ENCODE measurements around the gene RASA2. TPM values are rescaled to one million over a fixed set of nuclear protein-coding genes. Genes with fewer than 3 reads are reported as not detected.

Gene RASA2
- total RNA-seq, 1 donor from 2014 or later: 15.1 TPM

DNA sequence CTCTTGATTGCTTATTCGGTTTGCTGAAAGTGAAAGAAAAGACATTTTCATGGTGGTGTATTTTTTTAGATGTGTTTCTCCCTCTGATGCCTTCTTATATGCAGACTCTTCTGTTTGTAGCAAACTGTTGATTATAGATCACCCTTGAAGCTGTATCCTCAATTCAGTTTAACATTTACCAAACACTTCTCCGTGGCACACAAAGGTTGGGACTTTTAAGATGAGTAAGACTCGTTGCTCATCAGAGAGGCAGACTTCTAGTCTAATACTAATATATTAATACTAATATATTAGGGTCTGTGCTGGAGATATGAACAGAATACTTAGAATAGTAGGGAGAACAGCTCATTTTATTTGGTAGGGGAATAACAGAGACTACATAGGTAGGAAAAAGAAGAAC lies 32.8 kb downstream of the RASA2 start:
- no peak overlapping the region for H3K4me3 ChIP-seq (ENCODE audit: low read depth, low read length)
- TF ChIP-seq CTCF (conservative IDR thresholded peaks at IDR 0.05; ENCODE audit: low read depth, low read length): no peak
- no peak for DNase-seq (ENCODE audit: low read depth)

DNA sequence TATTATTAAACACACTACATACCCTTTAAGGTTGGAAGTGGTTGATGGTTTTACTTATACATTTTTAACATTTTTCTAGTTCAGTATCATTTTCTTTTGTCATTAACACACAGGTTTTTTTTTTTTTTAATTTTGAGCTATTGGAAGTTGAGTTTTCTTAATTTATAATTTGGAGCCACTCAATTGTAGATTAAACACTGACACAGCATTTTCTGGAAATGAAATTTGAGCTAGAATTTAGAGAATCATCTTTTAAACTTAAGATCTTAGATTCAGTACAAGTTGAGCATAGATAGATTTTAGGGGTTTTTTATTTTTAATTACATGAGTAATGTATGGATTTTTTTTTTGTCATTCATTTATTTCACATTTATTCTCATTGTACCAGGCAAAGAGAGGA lies 35.0 kb downstream of the RASA2 start:
- no peak for DNase-seq (ENCODE audit: low read depth)
- TF ChIP-seq CTCF (conservative IDR thresholded peaks at IDR 0.05; ENCODE audit: low read depth, low read length): no peak
- H3K4me3 ChIP-seq (ENCODE audit: low read depth, low read length): no peak overlapping the region

DNA sequence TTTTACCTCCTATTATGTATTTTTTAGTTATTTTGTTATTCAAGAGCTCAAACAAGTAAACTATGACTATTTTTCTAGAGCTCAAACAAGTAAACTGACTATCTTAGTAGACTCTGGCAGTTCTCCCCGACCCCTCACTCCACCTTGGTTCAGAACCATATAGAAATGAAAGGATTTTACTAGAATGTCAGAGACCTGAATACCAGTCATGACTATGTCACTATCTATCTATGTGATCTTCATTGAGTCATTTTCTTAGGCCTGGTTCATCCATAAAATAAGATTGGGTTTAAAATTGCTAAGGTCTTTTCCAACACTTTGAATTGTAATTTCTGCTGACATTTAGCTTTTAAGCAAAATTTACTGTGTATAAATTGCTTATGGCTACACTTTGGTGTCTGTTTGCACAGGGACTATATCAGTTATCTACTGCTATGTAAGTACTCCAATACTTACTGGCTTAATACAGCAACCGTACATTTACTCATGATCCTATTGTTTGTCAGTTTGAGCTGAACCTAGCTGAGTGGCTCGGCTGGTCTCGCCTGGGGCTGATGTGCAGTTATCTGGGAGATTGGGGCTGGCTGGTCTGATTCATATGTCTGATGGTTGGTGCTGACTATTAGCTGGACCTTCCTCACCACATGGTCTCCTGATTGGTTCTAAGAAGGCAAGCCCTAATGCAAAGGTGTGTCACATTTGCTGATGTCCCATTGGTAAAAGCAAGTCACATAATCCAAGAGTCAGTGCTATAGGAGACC lies 37.0 kb downstream of the RASA2 start:
- DNase-seq (ENCODE audit: low read depth): no peak
- no peak overlapping the region for H3K4me3 ChIP-seq (ENCODE audit: low read depth, low read length)
- no peak for TF ChIP-seq CTCF (conservative IDR thresholded peaks at IDR 0.05; ENCODE audit: low read depth, low read length)

- TF ChIP-seq CTCF (conservative IDR thresholded peaks at IDR 0.05; ENCODE audit: low read depth, low read length): no peak
- no peak for DNase-seq (ENCODE audit: low read depth)
- H3K4me3 ChIP-seq (ENCODE audit: low read depth, low read length): no peak overlapping the region
Measured at GRCh38 chr3:141524988-141525387, 38.2 kb downstream of the RASA2 start.

- no peak for DNase-seq (ENCODE audit: low read depth)
- no peak for TF ChIP-seq CTCF (conservative IDR thresholded peaks at IDR 0.05; ENCODE audit: low read depth, low read length)
- H3K4me3 ChIP-seq (ENCODE audit: low read depth, low read length): no peak overlapping the region
Measured at GRCh38 chr3:141525814-141526213, 39.0 kb downstream of the RASA2 start.

DNA sequence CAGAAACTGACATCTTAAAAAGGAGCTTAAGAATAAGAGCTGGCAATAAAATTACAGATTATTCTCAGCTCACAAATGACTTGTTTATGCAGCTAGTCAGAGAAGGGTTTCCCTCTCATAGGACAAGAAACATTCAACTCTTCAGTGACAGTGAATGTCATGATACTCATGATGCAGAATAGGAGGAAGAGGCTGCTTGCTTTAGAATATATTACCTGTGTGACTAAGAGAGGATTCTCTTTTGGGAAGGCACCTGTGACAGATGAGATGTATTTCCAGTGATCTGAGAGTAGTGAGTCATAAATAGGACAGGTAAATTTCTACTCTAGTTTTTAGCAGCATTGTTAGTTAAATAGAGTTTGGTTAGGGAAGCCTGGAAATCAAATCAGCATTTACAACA lies 39.9 kb downstream of the RASA2 start:
- no peak overlapping the region for H3K4me3 ChIP-seq (ENCODE audit: low read depth, low read length)
- no peak for DNase-seq (ENCODE audit: low read depth)
- no peak for TF ChIP-seq CTCF (conservative IDR thresholded peaks at IDR 0.05; ENCODE audit: low read depth, low read length)

DNA sequence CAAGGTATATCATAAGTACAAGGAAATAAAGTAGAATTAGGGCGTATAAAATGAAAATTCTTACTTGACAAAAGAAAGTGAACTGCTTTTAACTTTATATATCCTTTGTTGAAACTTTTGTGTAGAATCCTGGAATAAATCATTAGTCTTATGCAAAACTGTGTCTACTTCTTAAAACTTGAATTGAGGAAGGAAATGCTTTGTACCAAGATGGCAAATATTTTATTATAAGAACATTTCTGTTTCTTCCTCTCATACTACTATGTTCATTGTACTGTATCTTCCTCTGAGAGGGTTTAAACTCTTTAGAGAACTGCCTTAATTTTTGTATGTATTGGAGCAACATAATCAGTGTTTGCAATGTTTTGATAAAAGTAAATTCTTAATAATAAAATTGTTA lies 42.0 kb downstream of the RASA2 start:
- no peak for DNase-seq (ENCODE audit: low read depth)
- no peak for TF ChIP-seq CTCF (conservative IDR thresholded peaks at IDR 0.05; ENCODE audit: low read depth, low read length)
- H3K4me3 ChIP-seq (ENCODE audit: low read depth, low read length): no peak overlapping the region
